Mesothelial cell of epicardium (in vitro differentiated cells): Measurements from ENCODE around the gene CTDNEP1. TPM values are rescaled to one million over a fixed set of nuclear protein-coding genes. Genes with fewer than 3 reads are reported as not detected.

ENCODE experiments used
- DNase-seq, 2 experiments: peaks; one replicate each; pipeline ENCODE4 v3.0.0; 2021; ENCODE audit warnings: low spot score in 2 of 2; ENCODE audit not compliant: unreplicated experiment in 2 of 2
- H3K27ac Mint-ChIP-seq: 2 replicates; pipeline ENCODE4 v1.8.0; 2021; ENCODE audit warnings: mixed read lengths
- H3K27me3 Mint-ChIP-seq: 2 replicates; pipeline ENCODE4 v1.8.0; 2021; ENCODE audit warnings: low read depth, mixed read lengths
- H3K36me3 Mint-ChIP-seq: 2 replicates; pipeline ENCODE4 v1.8.0; 2021; ENCODE audit warnings: mixed read lengths
- H3K4me1 Mint-ChIP-seq: 2 replicates; pipeline ENCODE4 v1.8.0; 2021; ENCODE audit warnings: mixed read lengths
- H3K4me3 Mint-ChIP-seq: 2 replicates; pipeline ENCODE4 v1.8.0; 2021; ENCODE audit warnings: mild to moderate bottlenecking, moderate library complexity, mixed read lengths
- H3K9me3 Mint-ChIP-seq: 2 replicates; pipeline ENCODE4 v1.8.0; 2021; ENCODE audit warnings: mixed read lengths
- total RNA-seq: library from RNA; stranded (reverse); gene quantifications from 3 replicates; pipeline ENCODE4 v1.2.1, GENCODE V29; 2021
- TF ChIP-seq, protein P1 (sequence below): fragments of 200-600 bp; sonication (generic); IDR thresholded peaks from one replicate; pipeline ENCODE4 v1.5.0; 2021; ENCODE audit warnings: antibody characterized with exemption; ENCODE audit not compliant: unreplicated experiment

Gene CTDNEP1
- total RNA-seq, 1 donor from 2014 or later, result 130 TPM

DNA sequence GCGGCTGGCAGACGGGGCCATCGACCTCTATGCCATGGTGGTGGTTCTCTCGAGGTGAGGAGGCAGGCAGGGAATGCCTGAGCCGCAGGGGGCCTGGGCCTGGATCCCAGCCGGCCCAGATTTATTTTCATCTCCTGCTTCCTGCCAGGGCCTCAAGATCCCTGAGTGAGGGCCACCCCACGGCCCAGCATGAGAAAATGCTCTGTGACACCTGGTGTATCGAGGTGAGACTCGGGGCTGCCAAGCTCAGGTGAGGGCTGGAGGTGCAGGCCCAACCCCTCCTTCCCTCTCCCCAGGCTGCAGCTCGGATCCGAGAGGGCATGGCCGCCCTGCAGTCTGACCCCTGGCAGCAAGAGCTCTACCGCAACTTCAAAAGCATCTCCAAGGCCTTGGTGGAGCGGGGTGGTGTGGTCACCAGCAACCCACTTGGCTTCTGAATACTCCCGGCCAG, 26.8 kb downstream of the CTDNEP1 start:
- Mint-ChIP-seq H3K4me3 (no peak overlapping the region), H3K36me3 (peaks cover 18% of the 10 kb centered on the region), H3K27ac (no peak overlapping the region), H3K27me3 (no peaks in the 10 kb centered on the region), H3K9me3 (no peaks in the 10 kb centered on the region), H3K4me1 (peaks cover 9% of the 10 kb centered on the region)
- TF ChIP-seq, protein P1, sequence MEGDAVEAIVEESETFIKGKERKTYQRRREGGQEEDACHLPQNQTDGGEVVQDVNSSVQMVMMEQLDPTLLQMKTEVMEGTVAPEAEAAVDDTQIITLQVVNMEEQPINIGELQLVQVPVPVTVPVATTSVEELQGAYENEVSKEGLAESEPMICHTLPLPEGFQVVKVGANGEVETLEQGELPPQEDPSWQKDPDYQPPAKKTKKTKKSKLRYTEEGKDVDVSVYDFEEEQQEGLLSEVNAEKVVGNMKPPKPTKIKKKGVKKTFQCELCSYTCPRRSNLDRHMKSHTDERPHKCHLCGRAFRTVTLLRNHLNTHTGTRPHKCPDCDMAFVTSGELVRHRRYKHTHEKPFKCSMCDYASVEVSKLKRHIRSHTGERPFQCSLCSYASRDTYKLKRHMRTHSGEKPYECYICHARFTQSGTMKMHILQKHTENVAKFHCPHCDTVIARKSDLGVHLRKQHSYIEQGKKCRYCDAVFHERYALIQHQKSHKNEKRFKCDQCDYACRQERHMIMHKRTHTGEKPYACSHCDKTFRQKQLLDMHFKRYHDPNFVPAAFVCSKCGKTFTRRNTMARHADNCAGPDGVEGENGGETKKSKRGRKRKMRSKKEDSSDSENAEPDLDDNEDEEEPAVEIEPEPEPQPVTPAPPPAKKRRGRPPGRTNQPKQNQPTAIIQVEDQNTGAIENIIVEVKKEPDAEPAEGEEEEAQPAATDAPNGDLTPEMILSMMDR, result no peak
- no peak for DNase-seq

DNA sequence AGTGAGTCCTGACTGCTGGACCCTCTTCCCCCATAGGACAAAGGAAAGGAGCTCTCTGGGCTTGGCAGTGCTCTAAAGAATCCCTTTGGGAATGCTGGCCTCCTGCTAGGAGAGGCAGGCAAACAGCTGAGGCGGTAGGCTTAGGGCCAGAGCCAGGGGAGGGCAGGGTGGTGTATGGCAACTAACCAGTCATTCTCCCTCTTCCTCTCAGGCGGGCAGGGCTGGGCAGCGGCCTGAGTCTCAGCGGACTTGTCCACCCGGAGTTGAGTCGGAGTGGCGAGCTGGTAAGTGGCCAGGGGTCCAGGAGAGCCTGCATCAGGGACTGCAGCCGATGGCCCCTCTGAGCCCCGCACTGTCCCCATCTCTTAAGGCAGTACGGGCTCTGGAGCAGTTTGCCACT, 27.4 kb downstream of the CTDNEP1 start:
- no peaks in the 10 kb centered on the region for H3K27me3 Mint-ChIP-seq

DNA sequence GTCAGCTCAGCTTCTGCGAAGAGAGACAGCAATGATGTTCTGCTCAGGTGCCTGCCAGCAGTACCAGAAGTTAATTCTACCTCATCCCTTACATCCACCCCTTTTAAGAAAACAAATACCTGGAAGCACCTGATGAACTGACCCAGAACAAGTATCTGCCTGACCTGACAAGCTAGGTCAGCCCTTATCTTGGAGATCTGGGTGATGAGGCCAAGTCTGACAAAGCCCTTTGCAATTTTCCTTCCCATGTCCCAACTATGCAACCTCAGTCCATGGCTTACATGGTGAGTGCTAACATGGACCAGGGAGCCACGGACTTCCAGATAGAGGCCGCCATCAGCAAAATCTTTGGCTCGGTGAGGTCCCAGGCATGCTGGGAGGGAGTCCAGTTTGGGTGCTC, 28.2 kb downstream of the CTDNEP1 start:
- Mint-ChIP-seq H3K27ac (no peak overlapping the region), H3K9me3 (no peaks in the 10 kb centered on the region), H3K4me1 (peaks cover 21% of the 10 kb centered on the region), H3K36me3 (peaks cover 12% of the 10 kb centered on the region), H3K27me3 (no peaks in the 10 kb centered on the region), H3K4me3 (no peak overlapping the region)
- TF ChIP-seq, protein P1, result no peak
- no peak for DNase-seq

More for the DNA sequence above, 27.4 kb downstream of the CTDNEP1 start:
- TF ChIP-seq, protein P1, result no peak
- DNase-seq, result no peak
- H3K4me1 Mint-ChIP-seq, result peaks cover 14% of the 10 kb centered on the region
- no peak overlapping the region for H3K4me3 Mint-ChIP-seq
- H3K9me3 Mint-ChIP-seq, result no peaks in the 10 kb centered on the region
- no peak overlapping the region for H3K27ac Mint-ChIP-seq
- peaks cover 14% of the 10 kb centered on the region for H3K36me3 Mint-ChIP-seq

DNA sequence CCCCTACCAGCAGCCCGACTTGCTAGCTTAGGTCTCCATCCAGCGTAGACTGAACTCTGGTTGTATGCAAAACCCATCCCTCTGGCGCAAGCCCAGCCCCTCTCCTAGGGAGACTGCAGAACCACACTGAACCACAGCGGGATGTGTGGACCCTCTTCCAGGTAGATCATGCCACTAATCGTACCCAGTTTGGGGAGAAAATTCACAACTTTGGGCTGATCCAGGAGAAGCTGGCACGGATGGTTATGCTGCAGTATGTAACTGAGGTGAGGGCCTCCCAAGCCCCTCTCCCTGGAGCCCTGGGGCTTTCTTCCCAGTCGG, 28.6 kb downstream of the CTDNEP1 start:
- Mint-ChIP-seq H3K4me1 (peaks cover 26% of the 10 kb centered on the region), H3K9me3 (no peaks in the 10 kb centered on the region), H3K27ac (no peak overlapping the region), H3K4me3 (no peak overlapping the region), H3K36me3 (peaks cover 9% of the 10 kb centered on the region), H3K27me3 (no peaks in the 10 kb centered on the region)
- TF ChIP-seq, protein P1, result no peak
- DNase-seq, result no peak

DNA sequence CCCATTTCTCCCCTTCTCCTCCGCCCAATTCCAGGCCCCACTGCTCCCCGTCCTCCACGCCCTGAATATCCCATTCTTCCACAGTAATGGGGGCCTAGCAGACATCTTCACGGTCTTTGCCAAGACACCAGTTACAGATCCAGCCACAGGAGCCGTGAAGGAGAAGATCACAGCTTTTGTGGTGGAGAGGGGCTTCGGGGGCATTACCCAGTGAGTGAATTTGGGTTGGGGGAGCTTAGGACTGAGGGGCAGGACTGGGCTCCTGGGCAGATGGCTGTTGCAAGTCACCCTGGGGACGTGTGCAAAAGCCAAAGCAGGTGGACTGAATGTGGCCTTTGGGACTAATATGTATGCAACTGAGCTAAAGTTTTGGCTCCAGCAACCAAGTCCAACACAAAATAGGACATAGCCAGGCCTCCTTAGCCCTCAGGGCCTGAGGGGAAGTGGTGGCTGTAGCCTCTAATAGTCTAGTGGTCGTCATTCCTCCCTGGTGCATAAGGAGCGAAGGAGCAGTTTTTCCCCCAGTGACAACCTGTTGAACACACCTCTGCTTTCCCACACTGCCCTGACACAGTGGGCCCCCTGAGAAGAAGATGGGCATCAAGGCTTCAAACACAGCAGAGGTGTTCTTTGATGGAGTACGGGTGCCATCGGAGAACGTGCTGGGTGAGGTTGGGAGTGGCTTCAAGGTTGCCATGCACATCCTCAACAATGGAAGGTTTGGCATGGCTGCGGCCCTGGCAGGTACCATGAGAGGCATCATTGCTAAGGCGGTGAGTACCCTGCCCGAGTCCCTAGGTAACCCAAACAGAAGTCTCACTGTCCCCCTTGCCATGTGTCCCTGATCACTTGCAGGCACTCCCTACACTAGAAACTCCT, 29.2 kb downstream of the CTDNEP1 start:
- DNase-seq, result no peak
- no peaks in the 10 kb centered on the region for H3K27me3 Mint-ChIP-seq
- peaks cover 30% of the 10 kb centered on the region for H3K4me1 Mint-ChIP-seq
- no peaks in the 10 kb centered on the region for H3K9me3 Mint-ChIP-seq
- H3K4me3 Mint-ChIP-seq, result peak overlapping the region; percentile 15
- TF ChIP-seq, protein P1, result no peak
- H3K36me3 Mint-ChIP-seq, result peaks cover 7% of the 10 kb centered on the region
- H3K27ac Mint-ChIP-seq, result peak overlapping the region; percentile 34
